ENCODE data around the gene CASTOR1.

DNA sequence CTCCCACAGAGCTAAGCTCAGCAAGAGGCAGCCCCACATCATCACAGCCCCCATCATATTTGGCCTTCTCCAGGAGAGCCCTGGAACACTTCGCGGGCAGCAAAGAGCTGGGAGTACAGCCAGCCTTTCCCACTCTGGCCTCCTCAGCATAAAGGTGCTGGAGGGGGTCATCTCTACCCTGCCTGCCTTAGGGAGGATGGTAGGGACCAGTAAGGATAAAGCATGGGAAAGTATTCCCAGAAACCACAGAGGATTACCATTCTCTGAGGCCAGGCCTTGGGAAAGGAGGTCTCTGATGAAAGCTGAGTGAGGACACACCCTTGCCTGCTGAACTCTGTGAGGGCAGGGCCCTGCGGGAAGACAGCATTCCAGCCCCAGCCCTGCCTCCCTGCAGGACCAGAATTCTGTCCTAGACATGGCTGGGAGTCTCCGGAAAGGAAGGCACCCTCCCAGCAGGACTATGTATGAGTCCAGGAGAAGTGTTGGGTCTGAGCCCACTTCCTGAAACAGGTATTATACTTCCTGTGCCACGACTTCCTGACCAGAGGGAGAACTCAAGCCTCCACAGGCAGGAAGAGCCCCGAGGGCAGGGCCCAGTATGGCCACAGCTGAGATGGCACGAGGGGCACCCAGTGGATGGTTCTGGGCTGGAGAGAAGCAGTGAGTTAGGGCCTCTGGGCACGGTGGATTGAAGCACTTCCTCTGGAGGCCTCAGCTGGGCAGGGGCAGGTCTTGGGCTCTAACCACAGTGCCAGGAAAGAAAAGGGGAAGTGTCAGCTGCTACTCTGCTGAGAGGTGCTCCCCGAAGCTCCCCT is 12.9 kb upstream of the CASTOR1 start:
- TF ChIP-seq, protein P1, sequence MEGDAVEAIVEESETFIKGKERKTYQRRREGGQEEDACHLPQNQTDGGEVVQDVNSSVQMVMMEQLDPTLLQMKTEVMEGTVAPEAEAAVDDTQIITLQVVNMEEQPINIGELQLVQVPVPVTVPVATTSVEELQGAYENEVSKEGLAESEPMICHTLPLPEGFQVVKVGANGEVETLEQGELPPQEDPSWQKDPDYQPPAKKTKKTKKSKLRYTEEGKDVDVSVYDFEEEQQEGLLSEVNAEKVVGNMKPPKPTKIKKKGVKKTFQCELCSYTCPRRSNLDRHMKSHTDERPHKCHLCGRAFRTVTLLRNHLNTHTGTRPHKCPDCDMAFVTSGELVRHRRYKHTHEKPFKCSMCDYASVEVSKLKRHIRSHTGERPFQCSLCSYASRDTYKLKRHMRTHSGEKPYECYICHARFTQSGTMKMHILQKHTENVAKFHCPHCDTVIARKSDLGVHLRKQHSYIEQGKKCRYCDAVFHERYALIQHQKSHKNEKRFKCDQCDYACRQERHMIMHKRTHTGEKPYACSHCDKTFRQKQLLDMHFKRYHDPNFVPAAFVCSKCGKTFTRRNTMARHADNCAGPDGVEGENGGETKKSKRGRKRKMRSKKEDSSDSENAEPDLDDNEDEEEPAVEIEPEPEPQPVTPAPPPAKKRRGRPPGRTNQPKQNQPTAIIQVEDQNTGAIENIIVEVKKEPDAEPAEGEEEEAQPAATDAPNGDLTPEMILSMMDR (conservative IDR thresholded peaks at IDR 0.05) = no peak
- TF ChIP-seq ZFX (IDR thresholded peaks at IDR 0.05) = no peak
